Tibial nerve (tissue), 4 donors: ENCODE data around the gene NAT8L. TPM values are rescaled to one million over a fixed set of nuclear protein-coding genes. Genes with fewer than 3 reads are reported as not detected.

Experiments
- total RNA-seq, 4 donors: library from RNA; depleted of rRNA; stranded (reverse); fragments of >200 nt; gene quantifications; one replicate each; pipeline ENCODE4 v1.1.0, GENCODE V29; 2016

NAT8L gene
- total RNA-seq, 4 donors from 2014 or later: 1.8 to 11.1 (median 5.6) TPM

Other genes with a start within 250 kb of the NAT8L start
- 10 to 100 TPM; 53.5 to 85.5 (median 68.6) TPM for gene LETM1, start 203.2 kb upstream of the NAT8L start, total RNA-seq
- gene NSD2, start 187.9 kb upstream of the NAT8L start, total RNA-seq: 10 to 100 TPM; 27.2 to 45.6 (median 32.2) TPM
- gene NELFA, start 50.4 kb upstream of the NAT8L start, total RNA-seq: 10 to 100 TPM; 32.9 to 43.1 (median 37.5) TPM
- gene HAUS3, start 182.8 kb downstream of the NAT8L start, total RNA-seq: 10 to 100 TPM in 3 of 4 donors, 1 to 10 TPM in 1; 9.6 to 20.1 (median 17.5) TPM
- 1 to 10 TPM; 3.3 to 9.6 (median 5.5) TPM for gene POLN, start 182.8 kb downstream of the NAT8L start, total RNA-seq
- 10 to 100 TPM; 62.4 to 77.1 (median 62.9) TPM for gene MXD4, start 202.8 kb downstream of the NAT8L start, total RNA-seq